GM23338 (cell line): ENCODE data around the gene PIGN. TPM values are rescaled to one million over a fixed set of nuclear protein-coding genes. Genes with fewer than 3 reads are reported as not detected.

Source experiments
- ATAC-seq: fragments of 200-7000 bp; cut with Tn5 transposase; 3 replicates; pipeline ENCODE4 v1.9.1; 2020
- DNase-seq: peaks from one replicate; pipeline ENCODE4 v3.0.0-alpha.2; 2015; ENCODE audit warnings: low spot score
- H2AFZ ChIP-seq: fragments of 200-600 bp; sonication (generic); 2 replicates; pipeline ENCODE4 v1.8.0; 2016; ENCODE audit warnings: antibody characterized with exemption, mild to moderate bottlenecking, moderate library complexity
- H3F3A ChIP-seq: fragments of 200-600 bp; sonication (generic); replicated peaks from 2 replicates; pipeline ENCODE4 v1.8.0; 2017; ENCODE audit warnings: antibody characterized with exemption, mixed run types, low read depth
- H3K27ac ChIP-seq: fragments of 200-600 bp; sonication (generic); 2 replicates; pipeline ENCODE4 v1.6.1; 2016; ENCODE audit warnings: low read depth
- H3K27me3 ChIP-seq: fragments of 200-600 bp; sonication (generic); 2 replicates; pipeline ENCODE4 v1.8.0; 2016; ENCODE audit warnings: mild to moderate bottlenecking, mixed run types, moderate library complexity; ENCODE audit not compliant: insufficient read depth
- H3K36me3 ChIP-seq: fragments of 200-600 bp; sonication (generic); 2 replicates; pipeline ENCODE4 v1.8.0; 2016; ENCODE audit warnings: mild to moderate bottlenecking; ENCODE audit not compliant: insufficient read depth
- H3K4me1 ChIP-seq: fragments of 200-600 bp; sonication (generic); 2 replicates; pipeline ENCODE4 v1.8.0; 2016; ENCODE audit warnings: mild to moderate bottlenecking, moderate library complexity; ENCODE audit not compliant: insufficient read depth
- H3K4me2 ChIP-seq: fragments of 200-600 bp; sonication (generic); 2 replicates; pipeline ENCODE4 v1.7.1; 2017; ENCODE audit warnings: mixed run types
- H3K4me3 ChIP-seq: fragments of 200-600 bp; sonication (generic); 2 replicates; pipeline ENCODE4 v1.6.1; 2016; ENCODE audit warnings: mixed run types
- H3K79me2 ChIP-seq: fragments of 200-600 bp; sonication (generic); replicated peaks from 2 replicates; pipeline ENCODE4 v1.8.0; 2017; ENCODE audit warnings: mild to moderate bottlenecking; ENCODE audit not compliant: insufficient read depth
- H3K9me2 ChIP-seq: fragments of 200-600 bp; sonication (generic); 2 replicates; pipeline ENCODE4 v1.8.0; 2017; ENCODE audit not compliant: insufficient read depth
- H4K20me1 ChIP-seq: fragments of 200-600 bp; sonication (generic); replicated peaks from 2 replicates; pipeline ENCODE4 v1.8.0; 2017; ENCODE audit warnings: mild to moderate bottlenecking; ENCODE audit not compliant: insufficient read depth
- H3K27ac Mint-ChIP-seq: 2 replicates; pipeline ENCODE4 v1.8.0; 2020; ENCODE audit warnings: inconsistent platforms, mild to moderate bottlenecking, moderate library complexity, mixed read lengths
- H3K27me3 Mint-ChIP-seq: 3 replicates; pipeline ENCODE4 v1.8.0; 2022; ENCODE audit warnings: low read depth, mild to moderate bottlenecking, moderate library complexity, mixed read lengths, inconsistent platforms; ENCODE audit not compliant: insufficient read depth, poor library complexity
- H3K36me3 Mint-ChIP-seq: 3 replicates; pipeline ENCODE4 v1.8.0; 2021; ENCODE audit warnings: low read depth, mild to moderate bottlenecking, inconsistent platforms, moderate library complexity, mixed read lengths
- H3K4me1 Mint-ChIP-seq: 3 replicates; pipeline ENCODE4 v1.8.0; 2020; ENCODE audit warnings: mild to moderate bottlenecking, inconsistent platforms, mixed read lengths
- H3K4me3 Mint-ChIP-seq: 3 replicates; pipeline ENCODE4 v1.8.0; 2021; ENCODE audit warnings: moderate library complexity, mild to moderate bottlenecking, inconsistent platforms, mixed read lengths
- H3K9me3 Mint-ChIP-seq: 3 replicates; pipeline ENCODE4 v1.8.0; 2020; ENCODE audit warnings: moderate library complexity, mild to moderate bottlenecking, inconsistent platforms, mixed read lengths
- CTCF ChIP-seq, 2 experiments: fragments of 200-600 bp in 1 of 2; sonication (generic) in 1 of 2; conservative IDR thresholded peaks; 2 replicates each; pipeline versions ENCODE4 v1.5.1 to v1.6.1; 2016 to 2017; ENCODE audit warnings: antibody characterized with exemption in 2 of 2, low read depth in 2 of 2, mild to moderate bottlenecking in 2 of 2, moderate library complexity in 1 of 2
- ETS1 ChIP-seq: IDR thresholded peaks from 2 replicates; pipeline ENCODE4 v1.6.1; 2016; ENCODE audit warnings: antibody characterized with exemption
- EZH2 ChIP-seq: fragments of 200-600 bp; sonication (generic); IDR thresholded peaks from one replicate; pipeline ENCODE4 v1.8.0; 2017; ENCODE audit warnings: antibody characterized with exemption, mild to moderate bottlenecking, low read depth; ENCODE audit not compliant: unreplicated experiment
- EZH2phosphoT487 ChIP-seq: fragments of 200-600 bp; sonication (generic); IDR thresholded peaks from one replicate; pipeline ENCODE4 v1.8.1; 2018; ENCODE audit warnings: antibody characterized with exemption; ENCODE audit not compliant: unreplicated experiment
- JUNB ChIP-seq: IDR thresholded peaks from one replicate; pipeline ENCODE4 v1.6.1; 2016; ENCODE audit warnings: antibody characterized with exemption; ENCODE audit not compliant: unreplicated experiment
- STAT1 ChIP-seq: IDR thresholded peaks from one replicate; pipeline ENCODE4 v1.6.1; 2016; ENCODE audit warnings: antibody characterized with exemption; ENCODE audit not compliant: unreplicated experiment
- ZNF114 ChIP-seq: fragments of 250-450 bp; sonication (Bioruptor Pico); IDR thresholded peaks from 2 replicates; pipeline ENCODE4 v1.5.0; 2020; ENCODE audit warnings: mild to moderate bottlenecking, moderate library complexity
- ZNF331 ChIP-seq: fragments of 250-450 bp; sonication (Bioruptor Pico); IDR thresholded peaks from 2 replicates; pipeline ENCODE4 v1.5.0; 2020; ENCODE audit warnings: low read depth, mild to moderate bottlenecking, moderate library complexity
- polyA plus RNA-seq: library from polyadenylated mRNA; unstranded; fragments of >200 nt; fragmentation: Nextera tagmentation; extraction: Ambion mirVana; gene quantifications from 2 replicates; pipeline ENCODE4 v1.2.1, GENCODE V29; 2016
- total RNA-seq: library from RNA; depleted of rRNA; stranded (reverse); fragments of >200 nt; shearing (Covaris generic); gene quantifications from 2 replicates; pipeline ENCODE4 v1.2.3, GENCODE V29; 2014
- TF ChIP-seq, protein P1 (sequence below): IDR thresholded peaks from one replicate; pipeline ENCODE4 v1.6.1; 2018; ENCODE audit warnings: antibody characterized with exemption; ENCODE audit not compliant: unreplicated experiment
- TF ChIP-seq, protein P2 (sequence below): fragments of 250-450 bp; sonication (Bioruptor Pico); IDR thresholded peaks from 2 replicates; pipeline ENCODE4 v1.5.0; 2020; ENCODE audit warnings: mild to moderate bottlenecking, moderate library complexity

The PIGN gene
- total and polyA plus RNA-seq, 2 experiments from 2014 or later, result 9.4 to 33.0 TPM

DNA sequence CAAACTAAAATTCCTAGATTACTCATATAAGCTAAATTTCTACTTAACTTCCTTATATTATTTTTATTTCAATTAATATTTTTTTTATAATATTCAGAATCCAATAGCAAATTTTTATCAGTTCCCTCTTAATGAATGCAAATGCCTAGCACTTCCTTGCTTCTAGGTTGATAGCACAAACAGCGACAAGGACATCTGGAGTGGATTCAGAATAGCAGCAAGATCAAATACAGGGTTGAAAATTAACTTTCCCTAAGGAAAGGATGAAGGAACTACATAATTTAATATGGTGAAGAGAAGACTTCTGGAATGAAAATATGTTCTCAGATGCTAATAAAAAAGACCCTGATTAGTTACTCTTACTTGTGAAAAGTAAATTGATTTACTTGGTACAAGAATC is 64.5 kb downstream of the PIGN start:
- Mint-ChIP-seq H3K36me3 (no peaks in the 10 kb centered on the region), H3K27me3 (no peaks in the 10 kb centered on the region), H3K4me1 (0 out of 3 replicates have a peak, but pooled peaks cover 2% of the 10 kb centered on the region), H3K9me3 (no peaks in the 10 kb centered on the region), H3K4me3 (no peak overlapping the region), H3K27ac (no peak overlapping the region)
- no peaks in the 10 kb centered on the region for H3K4me1 ChIP-seq
- H3K27me3 ChIP-seq, result no peaks in the 10 kb centered on the region
- DNase-seq (no peak), ATAC-seq (no peak)
- H3F3A ChIP-seq, result no peaks in the 10 kb centered on the region
- TF ChIP-seq ZNF331 (CRISPR knock-in tag), result no peak
- TF ChIP-seq, protein P1, sequence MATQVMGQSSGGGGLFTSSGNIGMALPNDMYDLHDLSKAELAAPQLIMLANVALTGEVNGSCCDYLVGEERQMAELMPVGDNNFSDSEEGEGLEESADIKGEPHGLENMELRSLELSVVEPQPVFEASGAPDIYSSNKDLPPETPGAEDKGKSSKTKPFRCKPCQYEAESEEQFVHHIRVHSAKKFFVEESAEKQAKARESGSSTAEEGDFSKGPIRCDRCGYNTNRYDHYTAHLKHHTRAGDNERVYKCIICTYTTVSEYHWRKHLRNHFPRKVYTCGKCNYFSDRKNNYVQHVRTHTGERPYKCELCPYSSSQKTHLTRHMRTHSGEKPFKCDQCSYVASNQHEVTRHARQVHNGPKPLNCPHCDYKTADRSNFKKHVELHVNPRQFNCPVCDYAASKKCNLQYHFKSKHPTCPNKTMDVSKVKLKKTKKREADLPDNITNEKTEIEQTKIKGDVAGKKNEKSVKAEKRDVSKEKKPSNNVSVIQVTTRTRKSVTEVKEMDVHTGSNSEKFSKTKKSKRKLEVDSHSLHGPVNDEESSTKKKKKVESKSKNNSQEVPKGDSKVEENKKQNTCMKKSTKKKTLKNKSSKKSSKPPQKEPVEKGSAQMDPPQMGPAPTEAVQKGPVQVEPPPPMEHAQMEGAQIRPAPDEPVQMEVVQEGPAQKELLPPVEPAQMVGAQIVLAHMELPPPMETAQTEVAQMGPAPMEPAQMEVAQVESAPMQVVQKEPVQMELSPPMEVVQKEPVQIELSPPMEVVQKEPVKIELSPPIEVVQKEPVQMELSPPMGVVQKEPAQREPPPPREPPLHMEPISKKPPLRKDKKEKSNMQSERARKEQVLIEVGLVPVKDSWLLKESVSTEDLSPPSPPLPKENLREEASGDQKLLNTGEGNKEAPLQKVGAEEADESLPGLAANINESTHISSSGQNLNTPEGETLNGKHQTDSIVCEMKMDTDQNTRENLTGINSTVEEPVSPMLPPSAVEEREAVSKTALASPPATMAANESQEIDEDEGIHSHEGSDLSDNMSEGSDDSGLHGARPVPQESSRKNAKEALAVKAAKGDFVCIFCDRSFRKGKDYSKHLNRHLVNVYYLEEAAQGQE, result no peak
- H3K79me2 ChIP-seq, result no peaks in the 10 kb centered on the region
- H3K9me2 ChIP-seq, result no peaks in the 10 kb centered on the region
- no peak overlapping the region for H3K4me3 ChIP-seq
- H3K4me2 ChIP-seq, result no peak overlapping the region
- no peak overlapping the region for H2AFZ ChIP-seq
- H3K36me3 ChIP-seq, result no peaks in the 10 kb centered on the region
- H4K20me1 ChIP-seq, result no peaks in the 10 kb centered on the region
- no peak overlapping the region for H3K27ac ChIP-seq

DNA sequence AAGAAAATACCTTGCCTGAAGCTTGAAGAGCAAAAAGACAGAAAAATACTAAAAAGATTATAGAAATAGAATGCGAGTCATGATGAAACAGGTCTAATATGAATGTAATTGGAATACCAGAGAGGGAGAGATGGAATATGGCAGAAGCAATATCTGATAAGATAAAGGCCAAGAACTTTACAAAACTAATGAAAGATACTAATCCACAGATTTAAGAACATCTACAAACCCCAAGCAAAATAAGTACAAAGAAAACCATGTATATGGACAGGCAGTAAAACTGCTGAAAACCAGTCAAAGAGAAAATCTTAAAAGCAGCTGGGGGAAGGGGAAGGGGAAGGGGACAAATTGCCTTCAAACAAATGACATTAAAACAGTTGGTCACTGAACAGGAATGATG is 67.0 kb downstream of the PIGN start:
- no peaks in the 10 kb centered on the region for H3K9me3 Mint-ChIP-seq
- no peaks in the 10 kb centered on the region for H3F3A ChIP-seq
- H3K27me3 Mint-ChIP-seq, result no peaks in the 10 kb centered on the region
- H3K27ac Mint-ChIP-seq, result no peak overlapping the region
- H3K4me3 ChIP-seq, result no peak overlapping the region
- no peaks in the 10 kb centered on the region for H3K36me3 Mint-ChIP-seq
- no peak overlapping the region for H3K4me3 Mint-ChIP-seq
- H3K4me2 ChIP-seq, result no peak overlapping the region
- H3K4me1 ChIP-seq, result no peaks in the 10 kb centered on the region
- no peaks in the 10 kb centered on the region for H3K36me3 ChIP-seq
- no peak for DNase-seq
- no peaks in the 10 kb centered on the region for H3K27me3 ChIP-seq
- no peaks in the 10 kb centered on the region for H3K79me2 ChIP-seq
- no peaks in the 10 kb centered on the region for H4K20me1 ChIP-seq
- H3K4me1 Mint-ChIP-seq, result 0 out of 3 replicates have a peak, but pooled peaks cover 2% of the 10 kb centered on the region
- H3K27ac ChIP-seq, result no peak overlapping the region
- H3K9me2 ChIP-seq, result no peaks in the 10 kb centered on the region
- H2AFZ ChIP-seq, result no peak overlapping the region
- ATAC-seq, result no peak
- no peak for TF ChIP-seq CTCF (conservative IDR thresholded peaks at IDR 0.05; ENCODE audit: low read depth in 2 of 2)
- TF ChIP-seq EZH2phosphoT487, result no peak
- TF ChIP-seq ZNF114 (CRISPR knock-in tag), result no peak
- no peak for TF ChIP-seq JUNB
- no peak for TF ChIP-seq EZH2
- TF ChIP-seq, protein P2, sequence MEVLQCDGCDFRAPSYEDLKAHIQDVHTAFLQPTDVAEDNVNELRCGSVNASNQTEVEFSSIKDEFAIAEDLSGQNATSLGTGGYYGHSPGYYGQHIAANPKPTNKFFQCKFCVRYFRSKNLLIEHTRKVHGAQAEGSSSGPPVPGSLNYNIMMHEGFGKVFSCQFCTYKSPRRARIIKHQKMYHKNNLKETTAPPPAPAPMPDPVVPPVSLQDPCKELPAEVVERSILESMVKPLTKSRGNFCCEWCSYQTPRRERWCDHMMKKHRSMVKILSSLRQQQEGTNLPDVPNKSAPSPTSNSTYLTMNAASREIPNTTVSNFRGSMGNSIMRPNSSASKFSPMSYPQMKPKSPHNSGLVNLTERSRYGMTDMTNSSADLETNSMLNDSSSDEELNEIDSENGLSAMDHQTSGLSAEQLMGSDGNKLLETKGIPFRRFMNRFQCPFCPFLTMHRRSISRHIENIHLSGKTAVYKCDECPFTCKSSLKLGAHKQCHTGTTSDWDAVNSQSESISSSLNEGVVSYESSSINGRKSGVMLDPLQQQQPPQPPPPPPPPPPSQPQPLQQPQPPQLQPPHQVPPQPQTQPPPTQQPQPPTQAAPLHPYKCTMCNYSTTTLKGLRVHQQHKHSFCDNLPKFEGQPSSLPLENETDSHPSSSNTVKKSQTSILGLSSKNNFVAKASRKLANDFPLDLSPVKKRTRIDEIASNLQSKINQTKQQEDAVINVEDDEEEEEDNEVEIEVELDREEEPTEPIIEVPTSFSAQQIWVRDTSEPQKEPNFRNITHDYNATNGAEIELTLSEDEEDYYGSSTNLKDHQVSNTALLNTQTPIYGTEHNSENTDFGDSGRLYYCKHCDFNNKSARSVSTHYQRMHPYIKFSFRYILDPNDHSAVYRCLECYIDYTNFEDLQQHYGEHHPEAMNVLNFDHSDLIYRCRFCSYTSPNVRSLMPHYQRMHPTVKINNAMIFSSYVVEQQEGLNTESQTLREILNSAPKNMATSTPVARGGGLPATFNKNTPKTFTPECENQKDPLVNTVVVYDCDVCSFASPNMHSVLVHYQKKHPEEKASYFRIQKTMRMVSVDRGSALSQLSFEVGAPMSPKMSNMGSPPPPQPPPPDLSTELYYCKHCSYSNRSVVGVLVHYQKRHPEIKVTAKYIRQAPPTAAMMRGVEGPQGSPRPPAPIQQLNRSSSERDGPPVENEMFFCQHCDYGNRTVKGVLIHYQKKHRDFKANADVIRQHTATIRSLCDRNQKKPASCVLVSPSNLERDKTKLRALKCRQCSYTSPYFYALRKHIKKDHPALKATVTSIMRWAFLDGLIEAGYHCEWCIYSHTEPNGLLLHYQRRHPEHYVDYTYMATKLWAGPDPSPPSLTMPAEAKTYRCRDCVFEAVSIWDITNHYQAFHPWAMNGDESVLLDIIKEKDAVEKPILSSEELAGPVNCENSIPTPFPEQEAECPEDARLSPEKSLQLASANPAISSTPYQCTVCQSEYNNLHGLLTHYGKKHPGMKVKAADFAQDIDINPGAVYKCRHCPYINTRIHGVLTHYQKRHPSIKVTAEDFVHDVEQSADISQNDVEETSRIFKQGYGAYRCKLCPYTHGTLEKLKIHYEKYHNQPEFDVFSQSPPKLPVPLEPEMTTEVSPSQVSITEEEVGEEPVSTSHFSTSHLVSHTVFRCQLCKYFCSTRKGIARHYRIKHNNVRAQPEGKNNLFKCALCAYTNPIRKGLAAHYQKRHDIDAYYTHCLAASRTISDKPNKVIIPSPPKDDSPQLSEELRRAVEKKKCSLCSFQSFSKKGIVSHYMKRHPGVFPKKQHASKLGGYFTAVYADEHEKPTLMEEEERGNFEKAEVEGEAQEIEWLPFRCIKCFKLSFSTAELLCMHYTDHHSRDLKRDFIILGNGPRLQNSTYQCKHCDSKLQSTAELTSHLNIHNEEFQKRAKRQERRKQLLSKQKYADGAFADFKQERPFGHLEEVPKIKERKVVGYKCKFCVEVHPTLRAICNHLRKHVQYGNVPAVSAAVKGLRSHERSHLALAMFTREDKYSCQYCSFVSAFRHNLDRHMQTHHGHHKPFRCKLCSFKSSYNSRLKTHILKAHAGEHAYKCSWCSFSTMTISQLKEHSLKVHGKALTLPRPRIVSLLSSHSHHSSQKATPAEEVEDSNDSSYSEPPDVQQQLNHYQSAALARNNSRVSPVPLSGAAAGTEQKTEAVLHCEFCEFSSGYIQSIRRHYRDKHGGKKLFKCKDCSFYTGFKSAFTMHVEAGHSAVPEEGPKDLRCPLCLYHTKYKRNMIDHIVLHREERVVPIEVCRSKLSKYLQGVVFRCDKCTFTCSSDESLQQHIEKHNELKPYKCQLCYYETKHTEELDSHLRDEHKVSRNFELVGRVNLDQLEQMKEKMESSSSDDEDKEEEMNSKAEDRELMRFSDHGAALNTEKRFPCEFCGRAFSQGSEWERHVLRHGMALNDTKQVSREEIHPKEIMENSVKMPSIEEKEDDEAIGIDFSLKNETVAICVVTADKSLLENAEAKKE, result no peak
- TF ChIP-seq ZNF331 (CRISPR knock-in tag), result no peak
- TF ChIP-seq STAT1, result no peak
- no peak for TF ChIP-seq ETS1
